Neural progenitor cell (in vitro differentiated cells): ENCODE measurements around the gene GPR84. TPM values are rescaled to one million over a fixed set of nuclear protein-coding genes. Genes with fewer than 3 reads are reported as not detected.

Experiments
- DNase-seq: peaks from one replicate; pipeline ENCODE4 v3.0.0-alpha.2; 2016; ENCODE audit warnings: low spot score
- H2AFZ ChIP-seq: fragments of 200-600 bp; sonication (generic); replicated peaks from 2 replicates; pipeline ENCODE4 v1.6.1; 2016; ENCODE audit warnings: antibody characterized with exemption
- H3F3A ChIP-seq: fragments of 200-600 bp; sonication (generic); 2 replicates; pipeline ENCODE4 v1.6.1; 2016; ENCODE audit warnings: antibody characterized with exemption, low read depth
- H3K27ac ChIP-seq: fragments of 200-600 bp; sonication (generic); 2 replicates; pipeline ENCODE4 v1.5.1; 2016; ENCODE audit warnings: mild to moderate bottlenecking
- H3K27me3 ChIP-seq: fragments of 200-600 bp; sonication (generic); 2 replicates; pipeline ENCODE4 v1.6.1; 2016; ENCODE audit warnings: mild to moderate bottlenecking, moderate library complexity
- H3K36me3 ChIP-seq: fragments of 200-600 bp; sonication (generic); 2 replicates; pipeline ENCODE4 v1.5.1; 2016
- H3K4me1 ChIP-seq: fragments of 200-600 bp; sonication (generic); 2 replicates; pipeline ENCODE4 v1.6.1; 2016; ENCODE audit warnings: mixed run types
- H3K4me2 ChIP-seq: fragments of 200-600 bp; sonication (generic); 2 replicates; pipeline ENCODE4 v1.6.1; 2016
- H3K4me3 ChIP-seq: fragments of 200-600 bp; sonication (generic); 2 replicates; pipeline ENCODE4 v1.5.1; 2016
- H3K79me2 ChIP-seq: fragments of 200-600 bp; sonication (generic); 2 replicates; pipeline ENCODE4 v1.6.1; 2016; ENCODE audit warnings: low read depth
- H3K9ac ChIP-seq: fragments of 200-600 bp; sonication (generic); 2 replicates; pipeline ENCODE4 v1.6.1; 2016
- H3K9me3 ChIP-seq: fragments of 200-600 bp; sonication (generic); 2 replicates; pipeline ENCODE4 v1.5.1; 2016; ENCODE audit warnings: low read depth
- H4K20me1 ChIP-seq: fragments of 200-600 bp; sonication (generic); 2 replicates; pipeline ENCODE4 v1.6.1; 2016; ENCODE audit warnings: low read depth
- H3K27ac Mint-ChIP-seq: 3 replicates; pipeline ENCODE4 v1.8.0; 2021; ENCODE audit warnings: mixed read lengths
- H3K27me3 Mint-ChIP-seq: 2 replicates; pipeline ENCODE4 v1.8.0; 2022; ENCODE audit warnings: low read depth, mild to moderate bottlenecking, inconsistent platforms, moderate library complexity, mixed read lengths; ENCODE audit not compliant: insufficient read depth
- H3K36me3 Mint-ChIP-seq: 3 replicates; pipeline ENCODE4 v1.8.0; 2021; ENCODE audit warnings: mixed read lengths
- H3K4me1 Mint-ChIP-seq: 3 replicates; pipeline ENCODE4 v1.8.0; 2021; ENCODE audit warnings: mixed read lengths
- H3K4me3 Mint-ChIP-seq: 3 replicates; pipeline ENCODE4 v1.8.0; 2021; ENCODE audit warnings: mild to moderate bottlenecking, moderate library complexity, mixed read lengths
- H3K9me3 Mint-ChIP-seq: 3 replicates; pipeline ENCODE4 v1.8.0; 2020; ENCODE audit warnings: mixed read lengths
- CTCF ChIP-seq: fragments of 200-600 bp; sonication (generic); IDR thresholded peaks from 2 replicates; pipeline ENCODE4 v1.5.1; 2017; ENCODE audit warnings: antibody characterized with exemption, mild to moderate bottlenecking
- EZH2 ChIP-seq: fragments of 200-600 bp; sonication (generic); IDR thresholded peaks from 2 replicates; pipeline ENCODE4 v1.6.1; 2017; ENCODE audit warnings: antibody characterized with exemption, mild to moderate bottlenecking, moderate library complexity
- EZH2phosphoT487 ChIP-seq: fragments of 200-600 bp; sonication (generic); IDR thresholded peaks from 2 replicates; pipeline ENCODE4 v1.6.1; 2017; ENCODE audit warnings: antibody characterized with exemption
- total RNA-seq: library from RNA; depleted of rRNA; stranded (reverse); fragments of >200 nt; gene quantifications from 2 replicates; pipeline ENCODE4 v1.2.3, GENCODE V29; 2015; ENCODE audit warnings: low replicate concordance

The GPR84 gene
- total RNA-seq, 1 donor from 2014 or later, result not detected

GRCh38 chr12:54385251-54385914, 21.1 kb upstream of the GPR84 start:
- no peak overlapping the region for H3K27ac Mint-ChIP-seq
- Histone ChIP-seq H3K4me1 (peaks cover 65% of the 10 kb centered on the region), H3K79me2 (peaks cover 29% of the 10 kb centered on the region), H3K9me3 (no peaks in the 10 kb centered on the region), H4K20me1 (peaks cover 52% of the 10 kb centered on the region), H3K27me3 (no peaks in the 10 kb centered on the region), H3K4me2 (peak overlapping the region; percentile 85), H3K27ac (no peak overlapping the region), H3K36me3 (no peaks in the 10 kb centered on the region), H3F3A (peaks cover 60% of the 10 kb centered on the region), H3K9ac (no peak overlapping the region), H3K4me3 (peak overlapping the region; percentile 36), H2AFZ (no peak overlapping the region)
- peaks cover 3% of the 10 kb centered on the region for H3K36me3 Mint-ChIP-seq
- no peaks in the 10 kb centered on the region for H3K9me3 Mint-ChIP-seq
- peak overlapping the region; percentile 22 for H3K4me3 Mint-ChIP-seq
- no peaks in the 10 kb centered on the region for H3K27me3 Mint-ChIP-seq
- DNase-seq, result peak; percentile 68
- TF ChIP-seq EZH2 (no peak), EZH2phosphoT487 (no peak), CTCF (no peak)
- peaks cover 65% of the 10 kb centered on the region for H3K4me1 Mint-ChIP-seq

- no peak within 1 kb of the TSS for H3K9ac ChIP-seq
- peak within 1 kb of the TSS; percentile 44 for H3K27ac Mint-ChIP-seq
- no peaks in the 10 kb centered on the region for H3K36me3 ChIP-seq
- no peak within 1 kb of the TSS for H2AFZ ChIP-seq
- peak within 1 kb of the TSS; percentile 36 for H3K4me3 ChIP-seq
- no peaks in the 10 kb centered on the region for H3K9me3 Mint-ChIP-seq
- DNase-seq, result no peak
- TF ChIP-seq EZH2 (no peak), CTCF (no peak), EZH2phosphoT487 (no peak)
- no peaks in the 10 kb centered on the region for H3K27me3 Mint-ChIP-seq
- no peaks in the 10 kb centered on the region for H3K27me3 ChIP-seq
- H4K20me1 ChIP-seq, result peaks cover 58% of the 10 kb centered on the region
- H3K4me2 ChIP-seq, result peak within 1 kb of the TSS; percentile 85
- H3K36me3 Mint-ChIP-seq, result peaks cover 3% of the 10 kb centered on the region
- H3K4me1 Mint-ChIP-seq, result peaks cover 65% of the 10 kb centered on the region
- H3K4me1 ChIP-seq, result peaks cover 58% of the 10 kb centered on the region
- H3K79me2 ChIP-seq, result peaks cover 24% of the 10 kb centered on the region
- H3K9me3 ChIP-seq, result no peaks in the 10 kb centered on the region
- peak within 1 kb of the TSS; percentile 54 for H3K4me3 Mint-ChIP-seq
- H3K27ac ChIP-seq, result no peak within 1 kb of the TSS
- H3F3A ChIP-seq, result peaks cover 60% of the 10 kb centered on the region
Observed at GRCh38 chr12:54384591-54385041, 20.3 kb upstream of the GPR84 start, which contains the start of gene ZNF385A. TSS of gene ZNF385A (minus strand) at chr12:54384733. CDS start at chr12:54384514, 219 bp downstream.

GRCh38 chr12:54383041-54383609, 18.8 kb upstream of the GPR84 start:
- Mint-ChIP-seq H3K27me3 (no peaks in the 10 kb centered on the region), H3K36me3 (peaks cover 3% of the 10 kb centered on the region), H3K9me3 (no peaks in the 10 kb centered on the region), H3K4me3 (no peak overlapping the region), H3K27ac (no peak overlapping the region), H3K4me1 (peaks cover 61% of the 10 kb centered on the region)
- H3K36me3 ChIP-seq, result no peaks in the 10 kb centered on the region
- H2AFZ ChIP-seq, result no peak overlapping the region
- peaks cover 51% of the 10 kb centered on the region for H3F3A ChIP-seq
- H3K9ac ChIP-seq, result no peak overlapping the region
- no peak for TF ChIP-seq EZH2
- no peak for TF ChIP-seq EZH2phosphoT487
- no peak for TF ChIP-seq CTCF
- H3K27ac ChIP-seq, result no peak overlapping the region
- no peaks in the 10 kb centered on the region for H3K27me3 ChIP-seq
- H3K79me2 ChIP-seq, result peaks cover 28% of the 10 kb centered on the region
- peaks cover 52% of the 10 kb centered on the region for H3K4me1 ChIP-seq
- H4K20me1 ChIP-seq, result peaks cover 69% of the 10 kb centered on the region
- H3K4me2 ChIP-seq, result no peak overlapping the region
- no peak for DNase-seq
- no peak overlapping the region for H3K4me3 ChIP-seq
- no peaks in the 10 kb centered on the region for H3K9me3 ChIP-seq
